Stimulated activated CD8-positive, alpha-beta memory T cell treated with anti-CD3 and anti-CD28 coated beads, Interleukin-7, amount 100 ng/mL, for 1 hour (primary cell): Measurements from ENCODE around the gene IGFBP4.

ENCODE experiments used
- DNase-seq, 2 donors: peaks; one replicate each; pipeline ENCODE4 v3.0.0-alpha.2; 2020; ENCODE audit warnings: low read depth in 2 of 2

The IGFBP4 gene

GRCh38 chr17:40490289-40490853 is 47.1 kb downstream of the IGFBP4 start:
- DNase-seq, result no peak

- no peak for DNase-seq
Observed at GRCh38 chr17:40490982-40491381, 47.7 kb downstream of the IGFBP4 start.

- DNase-seq, result no peak
Observed at GRCh38 chr17:40491486-40491885, 48.2 kb downstream of the IGFBP4 start.

GRCh38 chr17:40493697-40494096 is 50.4 kb downstream of the IGFBP4 start:
- DNase-seq, result no peak

- no peak for DNase-seq
Observed at GRCh38 chr17:40495140-40495539, 51.9 kb downstream of the IGFBP4 start.

- no peak for DNase-seq
Observed at GRCh38 chr17:40496170-40496569, 52.9 kb downstream of the IGFBP4 start.

- no peak for DNase-seq
Observed at GRCh38 chr17:40496634-40497420, 53.6 kb downstream of the IGFBP4 start.

- DNase-seq, result no peak
Observed at GRCh38 chr17:40497695-40498094, 54.4 kb downstream of the IGFBP4 start.

- no peak for DNase-seq
Observed at GRCh38 chr17:40498281-40499084, 55.2 kb downstream of the IGFBP4 start.

- DNase-seq, result no peak
Observed at GRCh38 chr17:40499551-40500189, 56.4 kb downstream of the IGFBP4 start.

- no peak for DNase-seq
Observed at GRCh38 chr17:40500190-40500589, 56.9 kb downstream of the IGFBP4 start.

- no peak for DNase-seq
Observed at GRCh38 chr17:40500709-40501108, 57.5 kb downstream of the IGFBP4 start.

- DNase-seq, result no peak
Observed at GRCh38 chr17:40501499-40501911, 58.3 kb downstream of the IGFBP4 start, which contains the start of gene TNS4. Gene TNS4, minus strand, starts transcription at chr17:40501623. Its CDS starts 5,198 bp downstream, at chr17:40496425.

GRCh38 chr17:40502716-40503115 is 59.5 kb downstream of the IGFBP4 start:
- no peak for DNase-seq

GRCh38 chr17:40503154-40503553 is 59.9 kb downstream of the IGFBP4 start:
- DNase-seq, result no peak

GRCh38 chr17:40506786-40507185 is 63.5 kb downstream of the IGFBP4 start:
- no peak for DNase-seq
